GM19099 (cell line): ENCODE data around the gene SLC17A8.

Source experiments
- POLR2A ChIP-seq: IDR thresholded peaks from 3 replicates; pipeline ENCODE4 v1.6.1; 2011; ENCODE audit warnings: low read depth; ENCODE audit not compliant: insufficient read length; ENCODE audit errors: extremely low read depth

Gene SLC17A8

DNA sequence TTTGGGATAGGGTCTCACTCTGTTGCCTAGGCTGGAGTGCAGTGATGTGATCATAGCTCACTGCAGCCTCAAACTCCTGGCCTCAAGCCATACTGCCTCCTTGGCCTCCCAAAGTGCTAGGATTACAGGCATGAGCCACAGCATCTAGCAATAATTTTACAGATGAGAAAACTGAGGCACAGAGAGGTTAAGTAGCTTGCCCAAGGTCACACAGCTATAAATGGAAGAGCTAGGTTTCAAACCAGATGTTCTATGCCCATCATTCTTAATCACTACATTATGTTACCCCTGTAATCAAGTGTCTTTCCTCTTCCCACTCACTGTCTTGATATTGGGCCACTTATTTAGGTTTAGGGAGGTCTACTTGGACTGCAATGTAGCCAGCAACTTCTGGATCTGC lies 3.6 kb downstream of the SLC17A8 start:
- TF ChIP-seq POLR2A = no peak

- no peak for TF ChIP-seq POLR2A
These were observed 7.5 kb downstream of the SLC17A8 start for GRCh38 chr12:100364324-100364723.

GRCh38 chr12:100365411-100365810 lies 8.5 kb downstream of the SLC17A8 start:
- TF ChIP-seq POLR2A = no peak

DNA sequence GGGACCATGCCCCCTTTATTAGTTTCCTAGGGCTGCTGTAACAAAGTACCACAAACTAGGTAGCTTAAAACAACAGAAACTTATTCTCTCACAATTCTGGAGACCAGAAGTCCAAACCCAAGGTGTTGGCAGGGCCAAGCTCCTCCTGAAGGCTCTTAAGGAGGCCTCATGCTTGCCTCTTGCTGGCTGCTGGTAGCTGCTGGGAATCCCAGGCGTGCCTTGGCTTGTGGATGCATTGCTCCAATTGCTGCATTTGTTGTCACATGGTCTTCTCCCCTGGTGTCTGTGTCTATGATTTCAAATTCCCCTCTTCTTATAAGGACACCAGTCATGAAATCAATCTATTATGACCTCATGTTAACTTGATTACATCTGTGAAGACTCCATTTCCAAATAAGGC lies 11.2 kb downstream of the SLC17A8 start:
- TF ChIP-seq POLR2A = no peak

- no peak for TF ChIP-seq POLR2A
These were observed 14.3 kb downstream of the SLC17A8 start for GRCh38 chr12:100371146-100371545.

DNA sequence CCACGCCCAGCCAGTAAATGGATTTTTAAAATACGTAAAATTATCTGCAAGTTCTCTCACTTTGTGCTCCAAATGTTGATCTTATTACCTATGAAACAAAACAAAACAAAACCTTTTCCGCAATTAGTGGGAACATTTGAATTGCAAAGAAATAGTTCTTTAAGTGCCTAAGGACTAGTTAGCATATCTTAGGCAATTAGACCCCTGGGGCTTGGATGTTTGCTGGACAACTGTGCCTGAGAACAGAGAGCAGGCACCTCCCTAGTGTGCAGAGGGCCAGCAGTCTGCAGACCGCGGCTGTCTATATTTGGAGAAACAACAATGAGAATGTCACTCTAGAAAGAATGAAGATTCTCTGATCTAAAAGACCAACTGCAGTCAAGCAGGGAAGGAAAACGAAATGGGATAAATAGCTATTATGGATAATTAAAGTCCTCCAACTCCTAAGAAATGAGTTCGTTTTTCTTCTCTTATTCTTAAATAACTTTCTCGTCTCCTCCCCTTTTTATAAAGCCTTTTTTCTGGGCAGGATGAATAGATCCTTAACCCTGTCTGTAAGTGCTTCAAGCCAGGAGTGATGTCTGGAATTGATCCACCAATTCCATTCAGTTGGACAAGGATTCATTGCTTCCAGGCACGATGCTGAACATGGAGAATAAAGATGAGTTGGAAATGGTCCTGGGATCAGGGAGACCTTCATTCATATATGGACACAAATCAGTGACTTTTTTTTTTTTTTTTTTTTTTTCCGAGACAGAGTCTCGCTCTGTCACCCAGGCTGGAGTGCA lies 16.2 kb downstream of the SLC17A8 start:
- no peak for TF ChIP-seq POLR2A

DNA sequence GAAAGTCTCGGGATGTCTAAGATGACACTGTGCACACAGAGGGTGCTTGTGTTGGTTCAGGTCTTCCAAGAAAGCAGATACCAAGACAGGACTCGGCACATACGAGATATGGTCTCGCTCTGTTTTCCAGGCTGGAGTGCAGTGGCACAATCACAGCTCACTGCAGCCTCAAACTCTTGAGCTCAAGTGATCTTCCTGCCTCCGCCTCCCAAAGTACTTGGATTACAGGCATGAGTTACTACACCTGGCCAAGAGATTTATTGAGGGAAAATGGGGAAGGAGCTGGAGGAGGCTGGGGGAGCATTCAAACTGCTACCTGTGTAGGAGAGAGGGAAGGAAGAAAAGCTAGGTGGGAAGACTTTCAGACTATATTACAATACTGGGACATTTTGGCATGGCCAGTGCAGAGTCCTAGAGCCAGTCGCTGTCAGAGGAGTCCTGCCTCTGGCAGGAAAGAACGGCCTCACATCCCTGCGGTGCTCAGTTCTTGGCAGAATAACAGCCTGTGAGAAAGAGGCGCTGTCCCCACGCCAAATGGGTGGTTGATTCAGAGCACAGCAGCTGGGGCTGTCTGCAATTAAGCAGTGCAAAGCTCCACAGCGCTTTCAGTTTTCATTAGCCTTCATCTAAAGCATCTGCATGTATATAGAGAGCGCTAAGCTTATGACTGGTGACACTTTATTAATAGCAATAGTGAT lies 18.3 kb downstream of the SLC17A8 start:
- no peak for TF ChIP-seq POLR2A

- no peak for TF ChIP-seq POLR2A
These were observed 19.3 kb downstream of the SLC17A8 start for GRCh38 chr12:100376161-100376560.

GRCh38 chr12:100381379-100381778 lies 24.5 kb downstream of the SLC17A8 start:
- no peak for TF ChIP-seq POLR2A

DNA sequence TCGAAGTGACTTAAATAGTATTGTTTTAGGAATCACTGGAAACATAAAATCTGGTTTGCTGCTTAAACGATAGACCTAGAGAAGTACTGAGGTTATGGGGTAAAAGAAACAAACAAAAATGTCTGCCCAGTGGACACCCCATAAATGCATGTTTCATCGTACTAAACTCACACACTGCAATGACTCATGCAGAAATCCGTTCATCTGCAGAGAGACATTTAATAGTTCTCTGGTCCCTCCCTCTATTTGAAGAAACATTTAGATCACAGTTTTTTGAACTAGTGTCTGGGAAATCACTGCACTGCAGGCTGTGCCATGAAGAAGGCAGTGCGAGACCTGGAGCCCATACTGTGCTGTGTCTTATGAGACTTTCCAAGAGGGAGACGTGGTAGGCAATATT lies 25.5 kb downstream of the SLC17A8 start:
- no peak for TF ChIP-seq POLR2A

DNA sequence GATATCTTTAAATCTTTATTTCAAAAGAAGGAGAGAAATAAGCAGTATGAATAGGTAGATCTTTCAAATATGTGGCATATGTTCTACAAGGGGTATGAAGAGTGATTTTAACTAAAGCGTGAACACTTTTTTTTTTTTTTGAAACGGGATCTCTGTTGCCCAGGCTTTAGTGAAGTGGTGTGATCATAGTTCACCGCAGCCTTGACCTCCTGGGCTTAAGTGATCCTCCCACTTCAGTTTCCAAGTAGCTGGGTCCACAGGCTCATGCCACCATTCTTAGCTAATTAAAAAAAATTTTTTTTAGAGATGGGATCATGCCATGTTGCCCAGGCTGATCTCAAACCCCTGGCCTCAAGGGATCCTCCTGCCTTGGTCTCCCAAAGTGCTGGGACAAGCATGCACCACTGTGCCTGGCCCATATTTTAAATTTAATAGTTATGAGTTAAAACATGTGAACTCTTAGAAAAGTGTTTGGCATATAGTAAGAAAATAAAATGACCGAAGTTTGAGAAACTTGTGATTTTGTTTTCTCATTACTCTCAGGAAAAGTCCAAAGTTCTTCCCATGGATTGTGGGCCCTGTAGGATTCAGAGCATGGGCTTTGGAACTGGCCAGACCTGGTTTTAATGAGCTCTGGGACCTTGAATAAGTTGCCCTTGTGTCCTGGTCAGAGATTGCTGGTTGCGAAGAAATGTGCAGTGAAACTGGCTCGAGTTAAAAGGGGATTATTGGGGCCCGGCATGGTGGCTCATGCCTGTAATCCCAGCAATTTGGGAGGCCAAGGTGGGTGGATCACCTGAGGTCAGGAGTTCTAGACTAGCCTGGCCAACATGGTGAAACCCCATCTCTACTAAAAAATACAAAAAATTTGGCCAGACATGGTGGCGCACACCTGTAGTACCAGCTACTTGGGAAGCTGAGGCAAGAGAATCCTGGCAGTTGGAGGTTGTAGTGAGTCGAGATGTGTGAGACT lies 27.0 kb downstream of the SLC17A8 start:
- TF ChIP-seq POLR2A = no peak

GRCh38 chr12:100384559-100384935 lies 27.7 kb downstream of the SLC17A8 start:
- no peak for TF ChIP-seq POLR2A

GRCh38 chr12:100388382-100388781 lies 31.5 kb downstream of the SLC17A8 start:
- no peak for TF ChIP-seq POLR2A

DNA sequence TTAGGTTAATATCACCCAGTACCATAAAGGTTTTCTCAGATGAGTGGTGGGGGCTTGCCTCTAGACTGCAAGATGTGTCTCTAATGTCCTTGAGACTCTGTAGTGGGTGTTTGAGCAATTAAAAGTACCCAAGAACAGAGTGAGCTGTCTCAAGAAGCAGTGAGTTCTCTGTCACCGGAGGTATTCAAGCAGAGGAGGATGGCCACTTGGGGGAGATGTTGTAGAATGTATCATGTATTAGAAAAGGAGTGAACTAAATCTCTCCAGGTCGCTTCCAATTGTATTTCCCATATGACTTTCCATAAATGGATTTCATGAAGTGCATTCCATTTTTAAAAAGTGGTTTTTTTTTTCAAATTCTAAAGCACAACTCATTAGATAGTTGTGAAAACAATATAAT lies 35.0 kb downstream of the SLC17A8 start:
- no peak for TF ChIP-seq POLR2A

DNA sequence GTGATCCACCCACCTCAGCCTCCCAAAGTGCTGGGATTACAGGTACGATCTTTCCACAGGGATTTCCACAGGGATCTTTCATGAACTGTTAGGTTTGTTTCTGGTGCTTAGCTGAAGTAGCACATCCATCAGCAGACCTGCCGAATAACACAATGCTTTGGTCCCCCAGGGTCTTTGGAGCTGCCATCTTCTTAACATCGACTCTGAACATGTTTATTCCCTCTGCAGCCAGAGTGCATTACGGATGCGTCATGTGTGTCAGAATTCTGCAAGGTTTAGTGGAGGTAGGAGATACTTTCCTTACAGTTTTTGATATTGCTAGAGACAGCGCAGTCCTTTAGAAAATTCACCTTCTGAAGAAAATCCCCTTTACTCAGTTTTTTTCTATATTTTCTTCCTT lies 36.3 kb downstream of the SLC17A8 start:
- no peak for TF ChIP-seq POLR2A
